Smooth muscle cell (in vitro differentiated cells): Measurements from ENCODE around the gene CELF2. TPM values are rescaled to one million over a fixed set of nuclear protein-coding genes. Genes with fewer than 3 reads are reported as not detected.

Experiments
- DNase-seq: peaks from one replicate; lab custom pipeline; 2025; ENCODE audit not compliant: unreplicated experiment; lab: John Stamatoyannopoulos, UW
- H2AFZ ChIP-seq: fragments of 200-600 bp; sonication (generic); 2 replicates; pipeline ENCODE4 v1.6.0; 2016; ENCODE audit warnings: antibody characterized with exemption, low read depth, mild to moderate bottlenecking
- H3F3A ChIP-seq: fragments of 200-600 bp; sonication (generic); 2 replicates; pipeline ENCODE4 v1.6.0; 2017; ENCODE audit warnings: antibody characterized with exemption, low read depth
- H3K27ac ChIP-seq: fragments of 200-600 bp; sonication (generic); 2 replicates; pipeline ENCODE4 v1.5.1; 2016; ENCODE audit warnings: low read depth, mild to moderate bottlenecking
- H3K27me3 ChIP-seq: fragments of 200-600 bp; sonication (generic); 2 replicates; pipeline ENCODE4 v1.6.1; 2016; ENCODE audit warnings: low read depth, mild to moderate bottlenecking
- H3K36me3 ChIP-seq: fragments of 200-600 bp; sonication (generic); 2 replicates; pipeline ENCODE4 v1.5.1; 2016; ENCODE audit warnings: low read depth
- H3K4me1 ChIP-seq: fragments of 200-600 bp; sonication (generic); 2 replicates; pipeline ENCODE4 v1.5.1; 2016; ENCODE audit warnings: low read depth
- H3K4me2 ChIP-seq: fragments of 200-600 bp; sonication (generic); 2 replicates; pipeline ENCODE4 v1.6.0; 2016; ENCODE audit warnings: mild to moderate bottlenecking
- H3K4me3 ChIP-seq: fragments of 200-600 bp; sonication (generic); 2 replicates; pipeline ENCODE4 v1.5.1; 2016; ENCODE audit warnings: mild to moderate bottlenecking
- H3K79me2 ChIP-seq: fragments of 200-600 bp; sonication (generic); 2 replicates; pipeline ENCODE4 v1.6.0; 2016; ENCODE audit warnings: low read depth, mild to moderate bottlenecking
- H3K9ac ChIP-seq: fragments of 200-600 bp; sonication (generic); 2 replicates; pipeline ENCODE4 v1.6.0; 2016; ENCODE audit warnings: low read depth
- H3K9me3 ChIP-seq: fragments of 200-600 bp; sonication (generic); replicated peaks from 2 replicates; pipeline ENCODE4 v1.5.1; 2016; ENCODE audit warnings: low read depth
- H4K20me1 ChIP-seq: fragments of 200-600 bp; sonication (generic); 2 replicates; pipeline ENCODE4 v1.6.0; 2016; ENCODE audit warnings: low read depth
- CTCF ChIP-seq: fragments of 200-600 bp; sonication (generic); IDR thresholded peaks from 2 replicates; pipeline ENCODE4 v1.5.1; 2017; ENCODE audit warnings: borderline replicate concordance, mild to moderate bottlenecking, antibody characterized with exemption; ENCODE audit not compliant: insufficient read depth, poor library complexity, severe bottlenecking
- WGBS: methylation state at CpG from one replicate; pipeline ENCODE4 v1.1.7; 2016; ENCODE audit warnings: low lambda C conversion rate; 5-methylcytosine and 5-hydroxymethylcytosine counted together
- polyA plus RNA-seq: library from polyadenylated mRNA; unstranded; fragments of >200 nt; fragmentation: Nextera tagmentation; extraction: Ambion mirVana; gene quantifications from 2 replicates; pipeline ENCODE4 v1.2.1, GENCODE V29; 2016
- total RNA-seq: library from RNA; depleted of rRNA; stranded (reverse); fragments of >200 nt; gene quantifications from 2 replicates; pipeline ENCODE4 v1.2.3, GENCODE V29; 2014

Gene CELF2
- total and polyA plus RNA-seq, 2 experiments from 2014 or later: 3.0 to 4.7 TPM

DNA sequence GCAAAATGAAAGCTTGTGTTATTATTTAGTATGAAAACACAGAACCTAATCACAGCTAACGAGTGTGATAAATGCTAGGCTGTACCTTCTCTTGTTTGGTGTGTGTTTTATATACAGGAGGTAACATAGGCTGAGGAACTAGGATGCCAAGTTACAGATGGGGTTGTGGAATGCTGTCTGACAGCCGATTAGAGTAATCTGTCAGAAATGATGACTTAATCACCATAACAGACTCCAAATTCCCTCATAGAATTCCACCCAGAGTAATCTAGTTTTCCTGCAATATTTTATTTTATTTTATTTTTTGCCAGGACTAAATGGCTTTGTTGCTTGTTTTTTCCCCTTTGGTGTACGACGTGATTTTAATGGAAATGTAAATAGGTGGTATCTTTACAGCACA, 221.2 kb downstream of the CELF2 start:
- H2AFZ ChIP-seq: no peak overlapping the region
- no peak overlapping the region for H3K9ac ChIP-seq
- no peaks in the 10 kb centered on the region for H4K20me1 ChIP-seq
- H3K36me3 ChIP-seq: no peaks in the 10 kb centered on the region
- no peaks in the 10 kb centered on the region for H3F3A ChIP-seq
- no peak for DNase-seq
- no peak overlapping the region for H3K4me2 ChIP-seq
- WGBS: 62% methylated on average over 4 of the region's 4 CpGs
- no peak for TF ChIP-seq CTCF
- no peak overlapping the region for H3K4me3 ChIP-seq
- no peaks in the 10 kb centered on the region for H3K4me1 ChIP-seq
- H3K79me2 ChIP-seq: no peaks in the 10 kb centered on the region
- no peaks in the 10 kb centered on the region for H3K27me3 ChIP-seq
- no peak overlapping the region for H3K27ac ChIP-seq
- H3K9me3 ChIP-seq: no peaks in the 10 kb centered on the region

GRCh38 chr10:11240641-11241040, 223.0 kb downstream of the CELF2 start:
- WGBS: 93% methylated on average over 7 of the region's 7 CpGs
- TF ChIP-seq CTCF: no peak
- no peaks in the 10 kb centered on the region for H4K20me1 ChIP-seq
- H3K27ac ChIP-seq: no peak overlapping the region
- no peak for DNase-seq
- H3K4me3 ChIP-seq: no peak overlapping the region
- no peaks in the 10 kb centered on the region for H3K4me1 ChIP-seq
- H3K9me3 ChIP-seq: no peaks in the 10 kb centered on the region
- H3K36me3 ChIP-seq: no peaks in the 10 kb centered on the region
- H3K4me2 ChIP-seq: no peak overlapping the region
- H3K27me3 ChIP-seq: no peaks in the 10 kb centered on the region
- H3F3A ChIP-seq: no peaks in the 10 kb centered on the region
- no peaks in the 10 kb centered on the region for H3K79me2 ChIP-seq
- no peak overlapping the region for H3K9ac ChIP-seq
- H2AFZ ChIP-seq: no peak overlapping the region

- Histone ChIP-seq H3K79me2 (no peaks in the 10 kb centered on the region), H3K9ac (no peak overlapping the region), H3K9me3 (no peaks in the 10 kb centered on the region), H3K27ac (no peak overlapping the region), H3K4me2 (no peak overlapping the region), H2AFZ (no peak overlapping the region), H4K20me1 (no peaks in the 10 kb centered on the region), H3K4me1 (no peaks in the 10 kb centered on the region), H3F3A (no peaks in the 10 kb centered on the region), H3K36me3 (no peaks in the 10 kb centered on the region), H3K27me3 (no peaks in the 10 kb centered on the region), H3K4me3 (no peak overlapping the region)
- no peak for DNase-seq
- TF ChIP-seq CTCF: no peak
- WGBS: 94% methylated on average over 25 of the region's 25 CpGs
Measured at GRCh38 chr10:11242443-11243387, 225.0 kb downstream of the CELF2 start.
